Measurements from ENCODE around the gene PRPSAP1. TPM values are rescaled to one million over a fixed set of nuclear protein-coding genes. Genes with fewer than 3 reads are reported as not detected.

PRPSAP1 gene
- total RNA-seq, 1 donor from 2014 or later, result 57.5 TPM

DNA sequence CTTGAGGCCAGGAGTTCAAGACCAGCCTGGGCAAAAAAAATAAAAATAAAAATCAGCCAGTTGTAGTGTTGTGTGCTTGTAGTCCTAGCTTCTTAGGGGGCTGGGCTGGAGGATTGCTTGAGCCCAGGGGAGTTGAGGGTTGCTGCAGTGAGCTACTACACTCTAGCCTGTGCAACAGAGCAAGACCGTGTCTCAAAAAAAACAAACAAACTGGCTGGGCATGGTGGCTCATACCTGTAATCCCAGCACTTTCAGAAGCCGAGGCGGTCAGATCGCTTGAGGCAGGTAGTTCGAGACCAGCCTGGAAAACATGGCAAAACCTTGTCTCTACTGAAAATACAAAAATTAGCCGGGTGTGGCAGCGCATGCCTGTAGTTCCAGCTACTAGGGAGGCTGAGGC, 93.5 kb downstream of the PRPSAP1 start:
- DNase-seq (ENCODE audit: low read depth), result no peak
- TF ChIP-seq, protein P1, sequence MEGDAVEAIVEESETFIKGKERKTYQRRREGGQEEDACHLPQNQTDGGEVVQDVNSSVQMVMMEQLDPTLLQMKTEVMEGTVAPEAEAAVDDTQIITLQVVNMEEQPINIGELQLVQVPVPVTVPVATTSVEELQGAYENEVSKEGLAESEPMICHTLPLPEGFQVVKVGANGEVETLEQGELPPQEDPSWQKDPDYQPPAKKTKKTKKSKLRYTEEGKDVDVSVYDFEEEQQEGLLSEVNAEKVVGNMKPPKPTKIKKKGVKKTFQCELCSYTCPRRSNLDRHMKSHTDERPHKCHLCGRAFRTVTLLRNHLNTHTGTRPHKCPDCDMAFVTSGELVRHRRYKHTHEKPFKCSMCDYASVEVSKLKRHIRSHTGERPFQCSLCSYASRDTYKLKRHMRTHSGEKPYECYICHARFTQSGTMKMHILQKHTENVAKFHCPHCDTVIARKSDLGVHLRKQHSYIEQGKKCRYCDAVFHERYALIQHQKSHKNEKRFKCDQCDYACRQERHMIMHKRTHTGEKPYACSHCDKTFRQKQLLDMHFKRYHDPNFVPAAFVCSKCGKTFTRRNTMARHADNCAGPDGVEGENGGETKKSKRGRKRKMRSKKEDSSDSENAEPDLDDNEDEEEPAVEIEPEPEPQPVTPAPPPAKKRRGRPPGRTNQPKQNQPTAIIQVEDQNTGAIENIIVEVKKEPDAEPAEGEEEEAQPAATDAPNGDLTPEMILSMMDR (conservative IDR thresholded peaks at IDR 0.05; ENCODE audit: low read depth, low read length), result no peak
- H3K4me3 ChIP-seq (ENCODE audit: low read depth, low read length), result no peak overlapping the region

Other genes with a start within 250 kb of the PRPSAP1 start
- 2.6 and 3.0 TPM in 2 replicates for gene FOXJ1, start 212.7 kb downstream of the PRPSAP1 start, total RNA-seq
- 5.0 and 10.0 TPM in 2 replicates for gene RNF157, start 113.4 kb downstream of the PRPSAP1 start, total RNA-seq
- gene UBALD2, start 88.6 kb downstream of the PRPSAP1 start, total RNA-seq, result 24.5 and 26.3 TPM in 2 replicates
- gene QRICH2, start 45.6 kb downstream of the PRPSAP1 start, total RNA-seq, result 0.69 and 2.0 TPM in 2 replicates
- 54.5 and 81.2 TPM in 2 replicates for gene SPHK1, start 30.7 kb upstream of the PRPSAP1 start, total RNA-seq
- gene UBE2O, start 99.2 kb upstream of the PRPSAP1 start, total RNA-seq, result 15.6 and 23.6 TPM in 2 replicates
- gene AANAT, start 113.7 kb upstream of the PRPSAP1 start, total RNA-seq, result not detected in 2 replicates
- gene RHBDF2, start 147.5 kb upstream of the PRPSAP1 start, total RNA-seq, result 35.2 and 101 TPM in 2 replicates
- gene CYGB, start 183.8 kb upstream of the PRPSAP1 start, total RNA-seq, result 10.2 and 49.9 TPM in 2 replicates
- 0.22 and 5.8 TPM in 2 replicates for gene PRCD, start 186.1 kb upstream of the PRPSAP1 start, total RNA-seq
- 1.4 and 2.9 TPM in 2 replicates for gene ST6GALNAC2, start 231.9 kb upstream of the PRPSAP1 start, total RNA-seq

Data from epithelial cell of proximal tubule (primary cell).